Brain pericyte (primary cell): ENCODE data around the gene KXD1.

Experiments used
- DNase-seq: peaks from one replicate; pipeline ENCODE4 v3.0.0-alpha.2; 2012; ENCODE audit warnings: low read depth, low spot score

Gene KXD1

DNA sequence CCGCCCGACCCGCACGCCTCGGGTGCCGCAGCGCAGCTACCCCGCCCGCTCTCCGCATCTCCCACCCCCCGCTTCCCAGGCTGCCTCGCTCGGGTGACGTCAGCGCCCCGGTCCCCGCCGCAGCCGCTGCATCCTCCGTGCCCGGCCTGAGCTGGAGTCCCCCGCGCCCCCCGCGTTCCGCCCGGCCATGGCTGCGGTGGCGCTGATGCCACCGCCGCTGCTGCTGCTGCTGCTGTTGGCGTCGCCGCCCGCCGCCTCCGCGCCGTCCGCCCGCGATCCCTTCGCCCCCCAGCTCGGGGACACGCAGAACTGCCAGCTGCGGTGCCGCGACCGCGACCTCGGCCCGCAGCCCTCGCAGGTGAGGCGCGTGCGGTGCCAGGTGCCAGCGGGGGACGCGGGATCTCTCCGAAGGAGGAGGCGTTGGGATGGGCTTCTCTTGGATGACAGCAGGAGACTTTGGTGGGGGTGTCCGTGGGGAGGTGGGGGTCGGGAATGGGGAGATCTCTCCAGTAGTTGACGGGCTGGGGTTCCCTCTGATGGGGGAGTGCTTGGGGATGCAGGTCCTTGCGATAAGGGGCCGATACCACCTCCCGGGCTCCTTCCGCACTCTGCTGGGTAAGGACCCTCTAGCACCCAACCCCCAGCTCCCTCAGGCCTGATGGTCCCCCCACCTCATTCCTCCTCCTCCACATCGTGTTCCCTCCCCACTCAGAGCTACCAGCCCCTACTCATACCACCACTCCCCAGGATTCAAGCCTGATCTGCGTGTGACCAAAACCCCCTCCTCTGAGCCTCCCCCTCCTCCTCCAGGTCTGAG is 55.3 kb downstream of the KXD1 start, which contains the start of gene TMEM59L:
Gene TMEM59L (plus strand): TSS at position 99 of the 817 bp plus-strand sequence. CDS start 89 bp downstream, at position 188.
- no peak for DNase-seq

DNA sequence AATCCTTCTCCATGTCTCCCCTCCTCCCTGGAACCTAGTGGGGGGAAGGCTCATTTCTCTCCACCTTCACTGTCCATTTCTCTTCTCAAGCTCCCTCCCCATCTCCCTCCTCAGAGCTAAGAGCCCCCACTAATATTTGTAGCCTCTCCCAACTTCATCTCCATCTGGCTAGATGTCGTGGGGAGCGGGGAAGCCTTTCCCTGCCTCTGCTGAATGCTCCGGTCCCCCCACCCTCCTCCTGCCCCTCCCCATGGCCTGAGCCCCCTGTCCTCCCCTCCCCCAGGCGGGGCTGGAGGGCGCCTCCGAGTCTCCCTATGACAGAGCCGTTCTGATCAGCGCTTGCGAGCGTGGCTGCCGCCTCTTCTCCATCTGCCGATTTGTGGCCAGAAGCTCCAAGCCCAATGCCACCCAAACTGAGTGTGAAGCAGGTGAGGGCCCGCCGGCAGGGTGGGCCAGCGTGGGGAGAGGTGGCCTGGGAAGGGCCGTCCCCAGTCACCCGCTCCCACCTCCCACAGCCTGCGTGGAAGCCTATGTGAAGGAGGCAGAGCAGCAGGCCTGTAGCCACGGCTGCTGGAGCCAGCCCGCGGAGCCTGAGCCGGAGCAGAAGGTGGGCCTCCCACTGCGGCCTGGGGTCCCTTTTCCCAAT is 56.0 kb downstream of the KXD1 start:
- DNase-seq, result no peak

DNA sequence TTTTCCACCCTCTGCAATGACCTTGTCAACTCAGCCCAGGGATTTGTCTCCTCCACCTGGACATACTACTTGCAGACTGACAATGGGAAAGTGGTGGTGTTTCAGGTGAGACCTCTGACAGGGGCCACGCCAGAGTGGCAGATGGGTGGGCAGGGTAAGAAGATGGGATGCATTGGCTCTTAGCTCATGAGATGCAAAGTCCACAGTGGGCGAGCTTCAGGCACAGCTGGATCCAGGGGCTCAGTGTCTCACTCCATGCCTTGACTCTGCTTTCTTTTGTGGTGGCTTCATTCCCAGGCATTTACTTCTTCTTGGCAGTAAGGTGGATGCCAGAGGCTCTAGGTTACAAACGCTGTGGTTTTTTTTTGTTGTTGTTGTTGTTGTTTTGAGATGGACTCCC is 58.4 kb downstream of the KXD1 start:
- DNase-seq, result no peak

DNA sequence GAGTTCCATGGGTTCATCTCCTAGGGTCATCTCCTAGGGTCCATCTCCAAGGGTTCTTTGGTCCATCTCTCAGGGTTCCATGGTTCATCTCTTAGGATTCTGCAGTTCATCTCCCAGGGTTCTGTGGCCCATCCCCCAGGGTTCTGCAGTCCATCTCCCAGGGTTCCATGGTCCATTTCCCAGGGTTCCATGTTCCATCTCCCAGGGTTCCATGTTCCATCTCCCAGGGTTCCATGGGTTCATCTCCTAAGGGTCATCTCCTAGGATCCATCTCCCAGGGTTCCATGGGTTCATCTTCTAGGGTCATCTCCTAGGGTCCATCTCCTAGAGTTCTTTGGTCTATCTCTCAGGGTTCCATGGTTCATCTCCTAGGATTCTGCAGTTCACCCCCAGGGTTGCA is 59.9 kb downstream of the KXD1 start:
- no peak for DNase-seq

DNA sequence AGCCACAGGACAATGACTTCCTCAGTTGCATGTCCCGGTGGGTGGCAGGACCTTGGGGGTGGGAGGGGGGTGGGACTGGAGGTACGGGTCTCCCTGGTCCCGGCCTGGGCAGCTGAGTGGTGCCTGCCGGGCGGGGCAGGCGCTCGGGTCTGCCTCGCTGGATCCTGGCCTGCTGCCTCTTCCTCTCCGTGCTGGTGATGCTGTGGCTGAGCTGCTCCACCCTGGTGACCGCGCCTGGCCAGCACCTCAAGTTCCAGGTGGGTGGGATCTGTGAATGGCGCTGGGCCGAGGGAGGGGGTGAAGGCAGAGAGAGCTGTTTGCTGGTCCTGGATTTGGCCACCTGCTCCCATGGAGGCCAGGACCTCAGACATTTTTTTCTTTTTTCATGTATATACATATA is 60.6 kb downstream of the KXD1 start:
- DNase-seq, result no peak
